ENCODE data around the gene PNRC1.
"Not testable (repeated sequence)": the region's sequence is repeated elsewhere in the genome, so short reads cannot be mapped to it uniquely, and the experiment has no call there.

Gene PNRC1

DNA sequence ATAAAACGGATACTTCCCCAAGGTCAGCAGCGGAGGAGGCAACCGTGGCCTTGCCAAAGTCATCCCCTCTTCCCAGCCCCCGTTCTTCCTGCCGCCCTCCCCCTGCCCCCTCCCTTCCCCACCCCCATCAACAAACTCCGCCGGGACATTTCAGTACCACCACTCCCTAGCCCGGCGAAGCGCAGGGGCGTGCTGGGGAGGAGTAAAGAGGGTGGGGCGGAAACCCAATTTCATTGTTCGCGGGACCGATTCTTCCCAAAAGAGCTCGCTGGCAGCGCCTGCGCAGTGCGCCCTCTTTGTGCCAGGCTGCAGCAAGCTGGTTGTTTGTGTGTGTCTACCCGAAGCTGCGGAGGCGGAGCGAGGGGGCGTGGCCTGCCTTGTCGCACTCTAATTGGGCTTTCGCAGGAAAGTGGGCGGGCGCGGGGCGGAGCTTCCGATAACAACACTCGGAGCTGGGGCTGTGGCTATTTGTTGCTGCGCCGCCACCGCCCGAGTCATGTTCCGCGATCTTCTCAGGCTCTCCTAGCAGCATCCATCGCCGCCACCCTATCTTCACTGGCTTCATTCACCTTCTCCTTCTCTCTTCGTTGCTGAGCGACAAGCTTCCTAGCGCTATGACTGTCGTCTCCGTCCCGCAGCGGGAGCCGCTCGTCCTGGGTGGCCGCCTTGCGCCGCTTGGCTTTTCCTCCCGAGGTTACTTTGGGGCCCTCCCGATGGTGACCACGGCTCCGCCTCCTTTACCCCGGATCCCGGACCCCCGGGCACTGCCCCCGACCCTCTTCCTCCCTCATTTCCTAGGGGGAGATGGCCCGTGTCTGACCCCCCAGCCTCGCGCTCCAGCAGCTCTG is at the start of gene PNRC1:
PNRC1 (plus strand) TSS at position 471 of the 848 bp plus-strand sequence; CDS start at position 615, 144 bp downstream.
- TF ChIP-seq ZNF274 (IDR thresholded peaks at IDR 0.05; ENCODE audit: low read depth, low read length) = no peak
- peak within 1 kb of the TSS; percentile 91 for H3K4me3 ChIP-seq (ENCODE audit: low read length)

DNA sequence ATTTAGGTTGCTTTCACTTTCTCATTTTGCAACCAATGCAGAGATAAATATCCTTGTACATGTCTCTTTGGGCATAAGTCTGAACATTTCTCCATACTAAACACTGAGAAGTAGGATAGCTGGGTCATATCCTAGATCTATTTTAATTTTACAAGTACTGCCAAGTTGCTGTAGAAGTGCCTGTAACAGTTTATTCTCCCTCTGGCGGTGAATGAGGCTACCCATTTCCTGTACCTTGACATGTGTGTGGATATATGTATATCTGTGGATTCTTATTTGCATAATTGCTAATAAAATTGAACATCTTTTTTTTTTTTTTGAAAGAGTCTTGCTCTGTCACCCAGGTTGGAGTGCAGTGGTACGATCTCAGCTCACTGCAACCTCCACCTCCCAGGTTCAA is 48.0 kb upstream of the PNRC1 start:
- H3K4me3 ChIP-seq (ENCODE audit: low read length) = no peak overlapping the region
- TF ChIP-seq ZNF274 (IDR thresholded peaks at IDR 0.05; ENCODE audit: low read depth, low read length) = no peak

DNA sequence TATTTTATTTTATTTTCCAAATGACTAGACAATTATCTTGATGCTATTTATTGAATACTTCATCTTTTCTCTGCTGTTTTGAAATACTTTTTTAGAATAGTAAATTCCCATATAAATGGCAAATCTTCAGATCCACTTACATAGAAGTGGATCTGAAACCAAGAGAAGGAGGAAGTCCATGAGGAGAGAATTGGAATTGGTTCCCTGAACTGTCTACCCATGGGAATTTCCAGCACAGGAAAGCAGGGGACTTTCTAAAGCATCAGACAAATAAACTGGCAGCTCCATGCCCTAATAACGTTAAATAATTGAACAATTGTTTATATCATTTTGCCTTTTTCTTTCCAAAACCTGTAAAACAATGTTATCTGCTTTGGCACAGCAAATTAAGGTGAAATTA is 47.1 kb upstream of the PNRC1 start:
- no peak for TF ChIP-seq ZNF274 (IDR thresholded peaks at IDR 0.05; ENCODE audit: low read depth, low read length)
- no peak overlapping the region for H3K4me3 ChIP-seq (ENCODE audit: low read length)

DNA sequence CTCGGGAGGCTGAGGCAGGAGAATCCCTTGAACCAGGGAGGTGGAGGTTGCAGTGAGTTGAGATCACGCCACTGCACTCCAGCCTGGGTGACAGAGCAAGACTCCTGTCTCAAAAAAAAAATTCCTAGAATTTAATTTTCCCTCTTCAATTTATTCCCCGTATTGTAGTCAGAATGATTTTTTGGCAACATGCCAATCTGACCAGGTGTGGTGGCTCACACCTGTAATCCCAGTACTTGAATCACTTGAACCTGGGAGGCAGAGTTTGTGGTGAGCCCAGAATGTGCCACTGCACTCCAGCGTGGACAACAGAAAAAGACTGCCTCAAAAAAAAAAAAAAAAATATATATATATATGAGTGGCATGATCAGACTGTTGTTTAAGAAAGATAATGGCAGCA is 46.4 kb upstream of the PNRC1 start:
- not testable (repeated sequence) for H3K4me3 ChIP-seq (ENCODE audit: low read length)

DNA sequence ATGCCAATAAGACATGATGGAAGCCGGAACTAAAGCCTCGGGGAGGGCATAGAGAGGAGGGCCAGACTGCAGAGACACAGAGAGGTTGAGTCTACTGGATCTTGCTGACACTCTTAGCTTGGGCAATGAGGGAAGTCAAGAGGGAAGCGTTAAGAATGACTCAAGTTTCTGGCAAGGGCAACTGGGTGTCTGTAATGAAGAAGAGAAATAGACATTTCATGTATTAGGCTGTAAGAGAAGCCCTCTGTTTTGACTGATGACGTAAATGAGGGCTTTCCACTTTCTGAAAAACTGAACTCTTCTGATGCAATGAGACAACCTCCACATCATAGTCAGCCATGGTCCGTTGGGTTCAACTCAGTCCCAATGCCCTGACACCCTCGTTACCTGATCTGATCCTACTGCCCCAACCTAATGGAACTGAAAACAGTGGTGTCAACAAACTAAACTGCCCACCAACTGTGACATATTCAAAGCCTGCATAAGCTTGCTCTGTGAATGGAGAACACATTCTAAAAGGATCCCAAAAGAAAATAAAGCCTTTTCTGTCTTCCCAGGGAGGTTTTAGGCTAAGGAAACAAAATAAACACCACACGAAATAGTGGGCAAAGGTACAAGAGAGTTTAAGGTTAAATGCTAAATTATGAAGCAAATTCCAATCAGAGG is 45.8 kb upstream of the PNRC1 start:
- no peak overlapping the region for H3K4me3 ChIP-seq (ENCODE audit: low read length)

DNA sequence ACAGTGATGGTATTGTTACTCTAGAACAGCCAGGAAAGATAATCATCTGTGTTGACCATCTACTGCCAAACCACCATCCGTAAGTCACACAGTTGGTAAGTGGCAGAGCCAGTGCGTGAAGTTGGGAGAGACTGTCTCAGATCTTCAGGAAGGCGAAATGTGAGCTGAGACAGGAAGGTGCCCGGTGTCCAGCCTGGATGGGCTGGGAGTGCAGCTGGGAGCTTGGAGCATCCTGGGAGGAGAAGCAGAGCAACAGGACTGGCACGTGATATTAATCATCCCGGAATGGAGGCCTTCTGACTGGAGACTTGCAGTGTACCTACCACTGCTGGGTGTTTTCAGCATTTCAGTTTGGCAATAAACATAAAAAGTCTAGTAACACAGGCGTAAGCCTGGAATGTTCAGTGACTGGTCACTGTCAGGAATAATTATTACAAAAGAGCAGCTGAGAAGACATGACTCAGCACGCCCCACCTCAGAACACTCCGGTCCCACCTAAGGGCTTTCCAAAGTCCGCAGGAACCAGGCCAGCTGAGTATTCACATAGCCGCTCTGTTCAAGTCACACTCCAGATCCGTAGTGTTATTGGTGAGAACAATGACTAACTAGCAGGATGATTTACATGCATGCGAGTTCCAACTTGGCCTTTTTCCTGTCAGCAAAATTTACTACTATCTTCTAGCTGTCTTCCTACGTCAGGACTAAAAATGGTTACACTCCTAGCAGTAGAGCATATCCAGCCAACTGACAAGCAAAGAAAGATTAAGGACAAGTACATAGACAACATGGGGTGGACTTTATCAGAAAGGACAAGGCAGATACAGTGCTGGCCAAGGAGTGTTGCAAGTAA is 45.1 kb upstream of the PNRC1 start:
- H3K4me3 ChIP-seq (ENCODE audit: low read length) = no peak overlapping the region
- TF ChIP-seq ZNF274 (IDR thresholded peaks at IDR 0.05; ENCODE audit: low read depth, low read length) = no peak

More for the DNA sequence above, 45.8 kb upstream of the PNRC1 start:
- no peak for TF ChIP-seq ZNF274 (IDR thresholded peaks at IDR 0.05; ENCODE audit: low read depth, low read length)

DNA sequence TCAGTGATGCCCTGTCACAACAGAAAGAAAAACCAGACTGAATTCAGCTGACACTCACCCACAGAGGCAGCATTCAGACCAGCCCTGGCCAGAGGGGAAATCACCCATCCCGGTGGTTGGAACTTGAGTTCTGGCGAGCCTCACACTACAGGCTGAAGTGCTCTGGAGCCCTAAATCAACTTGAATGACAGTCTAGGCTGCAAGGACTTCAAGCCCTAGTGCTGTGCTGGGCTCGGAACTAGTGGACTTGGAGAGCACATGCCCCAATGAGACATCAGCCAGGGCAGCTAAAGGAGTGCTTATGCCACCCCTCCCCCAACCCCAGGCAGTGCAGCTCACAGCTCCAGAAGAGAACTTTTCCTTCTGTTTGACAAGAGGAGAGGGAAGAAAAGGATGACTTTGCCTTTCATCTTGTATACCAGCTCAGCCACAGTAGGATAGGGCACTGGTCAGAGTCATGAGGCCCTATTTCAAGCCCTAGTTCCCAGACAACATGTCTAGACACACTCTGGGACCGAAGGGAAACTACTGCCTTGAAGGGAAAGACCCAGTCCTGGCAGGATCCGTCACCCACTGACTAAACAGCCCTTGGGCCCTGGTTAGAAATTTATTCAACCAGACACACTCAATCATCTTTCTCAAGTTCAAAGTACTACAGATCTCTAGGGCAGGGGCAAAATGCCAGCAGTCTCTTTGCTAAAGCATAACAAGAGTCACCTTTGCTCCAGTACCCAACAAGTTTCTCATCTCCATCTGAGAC is 43.2 kb upstream of the PNRC1 start:
- no peak for TF ChIP-seq ZNF274 (IDR thresholded peaks at IDR 0.05; ENCODE audit: low read depth, low read length)
- no peak overlapping the region for H3K4me3 ChIP-seq (ENCODE audit: low read length)

DNA sequence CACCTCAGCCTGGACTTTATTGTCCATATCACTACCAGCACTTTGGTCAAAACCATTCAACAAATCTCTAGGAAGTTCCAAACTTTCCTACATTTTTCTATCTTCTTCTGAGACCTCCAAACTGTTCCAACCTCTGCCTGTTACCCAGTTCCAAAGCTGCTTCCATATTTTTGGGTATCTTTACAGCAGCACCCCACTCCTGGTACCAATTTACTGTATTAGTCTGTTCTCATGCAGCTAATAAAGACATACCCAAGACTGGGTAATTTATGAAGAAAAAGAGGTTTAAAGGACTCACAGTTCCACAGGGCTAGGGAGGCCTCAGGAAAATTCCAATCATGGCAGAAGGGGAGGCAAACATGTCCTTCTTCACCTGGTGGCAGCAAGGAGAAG is 42.7 kb upstream of the PNRC1 start:
- not testable (repeated sequence) for H3K4me3 ChIP-seq (ENCODE audit: low read length)

DNA sequence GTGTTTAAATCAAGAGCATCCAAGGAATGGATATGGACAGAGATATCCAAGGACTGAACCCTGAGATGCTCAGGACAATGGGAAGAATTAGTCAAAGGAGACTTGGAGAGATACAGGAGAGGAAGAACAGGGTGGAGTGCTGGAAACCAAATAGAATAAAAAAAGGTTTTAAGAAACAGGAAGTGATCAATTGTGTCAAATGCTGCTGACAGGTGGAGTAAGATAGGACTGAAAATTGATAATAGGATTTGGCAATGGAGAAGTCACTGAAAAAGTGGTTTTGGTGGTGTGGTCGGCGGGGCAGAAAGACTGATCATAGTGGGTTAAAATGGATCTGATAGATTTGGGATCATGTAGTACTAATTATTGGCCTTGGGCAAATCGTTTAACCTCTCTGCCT is 37.9 kb upstream of the PNRC1 start:
- TF ChIP-seq ZNF274 (IDR thresholded peaks at IDR 0.05; ENCODE audit: low read depth, low read length) = no peak

DNA sequence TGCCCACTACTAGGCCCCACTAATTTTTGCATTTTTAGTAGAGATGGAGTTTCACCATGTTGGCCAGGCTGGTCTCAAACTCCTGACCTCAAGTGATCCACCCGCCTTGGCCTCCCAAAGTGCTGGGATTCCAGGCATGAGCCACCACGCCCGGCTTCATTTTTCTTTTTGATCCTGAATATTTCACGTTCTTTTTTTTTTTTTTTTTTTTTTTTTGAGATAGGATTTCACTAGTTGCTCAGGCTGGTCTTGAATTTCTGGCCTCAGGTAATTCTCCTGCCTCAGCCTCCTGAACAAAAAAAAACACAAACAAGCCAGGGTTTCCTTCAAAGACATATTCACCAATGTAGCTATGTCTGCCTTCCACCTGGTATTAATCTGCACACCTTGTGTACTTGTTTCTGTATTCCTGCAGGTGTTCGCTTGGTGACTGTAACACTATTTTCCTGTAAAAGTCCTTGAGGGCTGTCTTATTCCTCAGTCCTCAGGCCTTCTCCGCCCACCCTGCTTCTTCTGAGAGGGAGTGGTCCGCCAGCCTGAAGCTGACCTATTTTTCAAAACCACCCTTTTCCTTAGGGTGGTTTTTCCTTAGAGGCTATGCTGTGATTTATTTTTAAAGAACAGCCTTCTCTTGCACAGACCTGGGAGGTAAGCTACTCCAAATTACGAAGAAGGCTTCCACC is 36.1 kb upstream of the PNRC1 start:
- TF ChIP-seq ZNF274 (IDR thresholded peaks at IDR 0.05; ENCODE audit: low read depth, low read length) = no peak

More for the DNA sequence above, 37.9 kb upstream of the PNRC1 start:
- no peak overlapping the region for H3K4me3 ChIP-seq (ENCODE audit: low read length)

DNA sequence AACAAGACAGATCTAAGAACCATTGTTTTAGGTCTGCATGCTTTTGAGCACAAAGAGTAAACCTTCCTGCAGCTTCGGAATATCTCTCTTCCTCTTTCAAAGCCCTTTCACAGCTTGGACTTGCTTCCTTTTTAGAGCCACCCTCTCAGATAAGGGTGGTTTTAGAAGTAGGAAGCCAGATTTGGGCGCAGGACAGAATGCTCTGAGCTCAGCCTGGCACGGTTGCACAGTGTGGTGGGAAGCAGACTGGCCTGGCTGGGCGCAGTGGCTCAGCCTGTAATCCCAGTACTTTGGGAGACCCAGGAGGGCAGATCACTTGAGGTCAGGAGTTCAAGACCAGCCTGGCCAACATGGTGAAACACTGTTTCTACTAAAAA is 35.6 kb upstream of the PNRC1 start:
- TF ChIP-seq ZNF274 (IDR thresholded peaks at IDR 0.05; ENCODE audit: low read depth, low read length) = no peak
- no peak overlapping the region for H3K4me3 ChIP-seq (ENCODE audit: low read length)

More for the DNA sequence above, 36.1 kb upstream of the PNRC1 start:
- H3K4me3 ChIP-seq (ENCODE audit: low read length) = no peak overlapping the region

DNA sequence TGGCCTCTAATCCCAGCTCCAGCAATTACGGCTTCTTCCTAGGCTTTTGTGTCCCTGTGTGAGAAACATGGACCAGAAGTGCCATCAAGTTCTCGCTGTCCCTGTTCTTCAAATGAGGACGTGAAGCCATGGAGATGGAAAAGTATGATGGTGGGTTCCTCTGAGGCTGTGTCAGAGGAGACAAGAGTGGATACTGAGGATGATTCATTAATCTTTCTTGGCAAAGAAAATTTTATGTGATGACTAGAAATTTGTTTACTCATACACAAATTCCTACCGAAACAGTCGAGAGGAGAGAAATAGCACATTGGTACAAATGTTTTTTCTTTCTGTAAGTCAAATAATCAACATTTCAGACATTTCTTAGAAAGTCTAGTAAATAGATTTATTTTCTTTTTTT is 35.0 kb upstream of the PNRC1 start:
- no peak for TF ChIP-seq ZNF274 (IDR thresholded peaks at IDR 0.05; ENCODE audit: low read depth, low read length)

DNA sequence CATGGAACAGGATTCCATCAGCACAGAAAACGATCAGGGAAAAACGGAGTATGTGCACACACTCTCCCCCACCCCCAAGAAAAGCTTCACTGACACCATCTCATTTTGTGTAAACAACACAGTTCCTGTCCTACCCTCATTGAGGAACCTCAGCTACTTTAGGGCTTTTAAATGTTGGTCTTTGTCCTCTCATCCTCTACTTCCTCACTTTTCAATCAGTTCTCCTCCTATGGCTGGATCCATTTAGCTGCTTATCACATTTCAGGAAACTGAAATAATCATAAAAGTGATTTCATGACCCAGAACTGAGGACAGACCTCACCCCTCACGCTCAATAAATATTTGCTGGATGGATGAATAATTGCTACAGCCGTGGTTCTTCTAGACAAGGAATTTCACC is 33.1 kb upstream of the PNRC1 start:
- no peak for TF ChIP-seq ZNF274 (IDR thresholded peaks at IDR 0.05; ENCODE audit: low read depth, low read length)
- H3K4me3 ChIP-seq (ENCODE audit: low read length) = no peak overlapping the region

More for the DNA sequence above, 35.0 kb upstream of the PNRC1 start:
- no peak overlapping the region for H3K4me3 ChIP-seq (ENCODE audit: low read length)
